HUES48 (cell line): ENCODE measurements around the gene PLEKHH1.

Experiments used
- H3K27ac ChIP-seq: one replicate; pipeline ENCODE4 v1.7.0; 2013; ENCODE audit warnings: low read depth, low read length, inconsistent platforms
- H3K27me3 ChIP-seq: 2 replicates; pipeline ENCODE4 v1.6.1; 2013; ENCODE audit warnings: mild to moderate bottlenecking, low read length; ENCODE audit not compliant: control insufficient read depth, insufficient read depth
- H3K36me3 ChIP-seq: 2 replicates; pipeline ENCODE4 v1.6.1; 2013; ENCODE audit warnings: low read length; ENCODE audit not compliant: control insufficient read depth, insufficient read depth
- H3K4me1 ChIP-seq: 2 replicates; pipeline ENCODE4 v1.6.1; 2013; ENCODE audit warnings: mild to moderate bottlenecking, low read length; ENCODE audit not compliant: control insufficient read depth, insufficient read depth
- H3K4me3 ChIP-seq: 2 replicates; pipeline ENCODE4 v1.5.1; 2013; ENCODE audit warnings: mild to moderate bottlenecking, low read depth, low read length
- H3K9ac ChIP-seq: 2 replicates; pipeline ENCODE4 v1.6.1; 2013; ENCODE audit warnings: mild to moderate bottlenecking, low read depth, low read length, moderate library complexity
- H3K9me3 ChIP-seq: 2 replicates; pipeline ENCODE4 v1.6.1; 2013; ENCODE audit warnings: low read length; ENCODE audit not compliant: control insufficient read depth, insufficient read depth

PLEKHH1 gene

GRCh38 chr14:67492538-67492937 lies 40.6 kb upstream of the PLEKHH1 start:
- no peaks in the 10 kb centered on the region for H3K36me3 ChIP-seq
- no peak overlapping the region for H3K27ac ChIP-seq
- no peaks in the 10 kb centered on the region for H3K27me3 ChIP-seq
- peaks cover 18% of the 10 kb centered on the region for H3K9me3 ChIP-seq
- H3K9ac ChIP-seq = no peak overlapping the region
- no peak overlapping the region for H3K4me3 ChIP-seq
- H3K4me1 ChIP-seq = peaks cover 13% of the 10 kb centered on the region

- Histone ChIP-seq H3K9ac (no peak overlapping the region), H3K4me3 (no peak overlapping the region), H3K36me3 (no peaks in the 10 kb centered on the region), H3K27me3 (no peaks in the 10 kb centered on the region), H3K4me1 (peaks cover 13% of the 10 kb centered on the region), H3K27ac (no peak overlapping the region), H3K9me3 (peaks cover 18% of the 10 kb centered on the region)
Measured at GRCh38 chr14:67493092-67493717, 39.9 kb upstream of the PLEKHH1 start.

- peaks cover 13% of the 10 kb centered on the region for H3K4me1 ChIP-seq
- H3K4me3 ChIP-seq = no peak overlapping the region
- no peak overlapping the region for H3K27ac ChIP-seq
- H3K27me3 ChIP-seq = no peaks in the 10 kb centered on the region
- H3K9ac ChIP-seq = no peak overlapping the region
- H3K36me3 ChIP-seq = no peaks in the 10 kb centered on the region
- H3K9me3 ChIP-seq = peaks cover 18% of the 10 kb centered on the region
Measured at GRCh38 chr14:67495827-67496226, 37.3 kb upstream of the PLEKHH1 start.

GRCh38 chr14:67497216-67497615 lies 35.9 kb upstream of the PLEKHH1 start:
- no peak overlapping the region for H3K4me3 ChIP-seq
- H3K27me3 ChIP-seq = no peaks in the 10 kb centered on the region
- no peaks in the 10 kb centered on the region for H3K4me1 ChIP-seq
- no peak overlapping the region for H3K27ac ChIP-seq
- no peaks in the 10 kb centered on the region for H3K36me3 ChIP-seq
- peaks cover 18% of the 10 kb centered on the region for H3K9me3 ChIP-seq
- no peak overlapping the region for H3K9ac ChIP-seq

- no peaks in the 10 kb centered on the region for H3K36me3 ChIP-seq
- H3K27me3 ChIP-seq = no peaks in the 10 kb centered on the region
- H3K27ac ChIP-seq = no peak overlapping the region
- no peak overlapping the region for H3K4me3 ChIP-seq
- H3K9me3 ChIP-seq = peaks cover 14% of the 10 kb centered on the region
- no peaks in the 10 kb centered on the region for H3K4me1 ChIP-seq
- H3K9ac ChIP-seq = no peak overlapping the region
Measured at GRCh38 chr14:67497716-67498115, 35.4 kb upstream of the PLEKHH1 start.

- Histone ChIP-seq H3K9me3 (no peaks in the 10 kb centered on the region), H3K36me3 (no peaks in the 10 kb centered on the region), H3K27ac (no peak overlapping the region), H3K9ac (no peak overlapping the region), H3K27me3 (no peaks in the 10 kb centered on the region), H3K4me3 (no peak overlapping the region), H3K4me1 (no peaks in the 10 kb centered on the region)
Measured at GRCh38 chr14:67500981-67501380, 32.1 kb upstream of the PLEKHH1 start.

- no peak overlapping the region for H3K27ac ChIP-seq
- H3K27me3 ChIP-seq = no peaks in the 10 kb centered on the region
- no peaks in the 10 kb centered on the region for H3K4me1 ChIP-seq
- H3K9me3 ChIP-seq = no peaks in the 10 kb centered on the region
- no peak overlapping the region for H3K4me3 ChIP-seq
- H3K36me3 ChIP-seq = no peaks in the 10 kb centered on the region
- H3K9ac ChIP-seq = no peak overlapping the region
Measured at GRCh38 chr14:67501670-67502069, 31.4 kb upstream of the PLEKHH1 start.

- H3K9me3 ChIP-seq = no peaks in the 10 kb centered on the region
- no peaks in the 10 kb centered on the region for H3K36me3 ChIP-seq
- H3K9ac ChIP-seq = no peak overlapping the region
- H3K4me1 ChIP-seq = no peaks in the 10 kb centered on the region
- H3K27me3 ChIP-seq = no peaks in the 10 kb centered on the region
- H3K27ac ChIP-seq = no peak overlapping the region
- no peak overlapping the region for H3K4me3 ChIP-seq
Measured at GRCh38 chr14:67502867-67503266, 30.2 kb upstream of the PLEKHH1 start.

- Histone ChIP-seq H3K4me3 (no peak overlapping the region), H3K27me3 (no peaks in the 10 kb centered on the region), H3K9me3 (no peaks in the 10 kb centered on the region), H3K9ac (no peak overlapping the region), H3K4me1 (no peaks in the 10 kb centered on the region), H3K27ac (no peak overlapping the region), H3K36me3 (no peaks in the 10 kb centered on the region)
Measured at GRCh38 chr14:67503331-67503730, 29.8 kb upstream of the PLEKHH1 start.

GRCh38 chr14:67505254-67505653 lies 27.8 kb upstream of the PLEKHH1 start:
- Histone ChIP-seq H3K27ac (no peak overlapping the region), H3K9me3 (no peaks in the 10 kb centered on the region), H3K9ac (no peak overlapping the region), H3K4me1 (no peaks in the 10 kb centered on the region), H3K36me3 (no peaks in the 10 kb centered on the region), H3K4me3 (no peak overlapping the region), H3K27me3 (no peaks in the 10 kb centered on the region)

GRCh38 chr14:67508956-67509355 lies 24.1 kb upstream of the PLEKHH1 start:
- no peak overlapping the region for H3K4me3 ChIP-seq
- H3K27ac ChIP-seq = no peak overlapping the region
- H3K27me3 ChIP-seq = peaks cover 23% of the 10 kb centered on the region
- no peaks in the 10 kb centered on the region for H3K36me3 ChIP-seq
- no peaks in the 10 kb centered on the region for H3K9me3 ChIP-seq
- no peak overlapping the region for H3K9ac ChIP-seq
- H3K4me1 ChIP-seq = no peaks in the 10 kb centered on the region

GRCh38 chr14:67510121-67510520 lies 23.0 kb upstream of the PLEKHH1 start:
- H3K27ac ChIP-seq = no peak overlapping the region
- peaks cover 34% of the 10 kb centered on the region for H3K27me3 ChIP-seq
- H3K4me3 ChIP-seq = no peak overlapping the region
- no peaks in the 10 kb centered on the region for H3K9me3 ChIP-seq
- H3K4me1 ChIP-seq = no peaks in the 10 kb centered on the region
- no peaks in the 10 kb centered on the region for H3K36me3 ChIP-seq
- no peak overlapping the region for H3K9ac ChIP-seq
